Lower lobe of right lung (tissue), 2 donors: ENCODE data around the gene TREML1. TPM values are rescaled to one million over a fixed set of nuclear protein-coding genes. Genes with fewer than 3 reads are reported as not detected.
"Not testable (repeated sequence)": the region's sequence is repeated elsewhere in the genome, so short reads cannot be mapped to it uniquely, and the experiment has no call there.

Source experiments
- ATAC-seq, 2 donors: fragments of 200-7000 bp; cut with Tn5 transposase; one replicate each; pipeline ENCODE4 v1.9.1; 2020 to 2022; ENCODE audit warnings: mild to moderate bottlenecking in 2 of 2, moderate library complexity in 2 of 2
- DNase-seq: peaks from one replicate; pipeline ENCODE4 v3.0.0-alpha.2; 2020
- H3K27ac ChIP-seq: fragments of 200-600 bp; one replicate; pipeline ENCODE4 v1.8.0; 2022
- H3K27me3 ChIP-seq: fragments of 200-600 bp; one replicate; pipeline ENCODE4 v1.8.0; 2022; ENCODE audit warnings: low read depth
- H3K36me3 ChIP-seq: fragments of 200-600 bp; one replicate; pipeline ENCODE4 v1.8.0; 2022; ENCODE audit warnings: mild to moderate bottlenecking
- H3K4me1 ChIP-seq: fragments of 200-600 bp; one replicate; pipeline ENCODE4 v1.8.0; 2022
- H3K4me3 ChIP-seq: fragments of 200-600 bp; one replicate; pipeline ENCODE4 v1.8.0; 2022; ENCODE audit warnings: mild to moderate bottlenecking
- H3K9me3 ChIP-seq: fragments of 200-600 bp; one replicate; pipeline ENCODE4 v1.8.0; 2022
- intact Hi-C: fragments of 100-400 bp; cut with DNase I; formaldehyde crosslinking; loops from one replicate; pipeline ENCODE4 v1.11.0; 2022
- total RNA-seq: library from RNA; stranded (reverse); fragmentation: NEBNext Ultra II Directional; extraction: Animal tissue kit (Norgen Biotek cat#: 25700); gene quantifications from one replicate; pipeline ENCODE4 v1.2.1, GENCODE V29; 2021
- TF ChIP-seq, protein P1 (sequence below): fragments of 200-600 bp; IDR thresholded peaks from one replicate; pipeline ENCODE4 v1.8.0; 2022; ENCODE audit warnings: antibody characterized with exemption, mild to moderate bottlenecking
- donor health status: DM: no; HTN: yes; CAD: no; lungs with severe emphysema.

TREML1 gene
- total RNA-seq, 1 donor from 2014 or later, result 2.0 TPM

GRCh38 chr6:41189967-41190366 is 35.8 kb upstream of the TREML1 start:
- peaks cover 5% of the 10 kb centered on the region for H3K9me3 ChIP-seq
- TF ChIP-seq, protein P1, sequence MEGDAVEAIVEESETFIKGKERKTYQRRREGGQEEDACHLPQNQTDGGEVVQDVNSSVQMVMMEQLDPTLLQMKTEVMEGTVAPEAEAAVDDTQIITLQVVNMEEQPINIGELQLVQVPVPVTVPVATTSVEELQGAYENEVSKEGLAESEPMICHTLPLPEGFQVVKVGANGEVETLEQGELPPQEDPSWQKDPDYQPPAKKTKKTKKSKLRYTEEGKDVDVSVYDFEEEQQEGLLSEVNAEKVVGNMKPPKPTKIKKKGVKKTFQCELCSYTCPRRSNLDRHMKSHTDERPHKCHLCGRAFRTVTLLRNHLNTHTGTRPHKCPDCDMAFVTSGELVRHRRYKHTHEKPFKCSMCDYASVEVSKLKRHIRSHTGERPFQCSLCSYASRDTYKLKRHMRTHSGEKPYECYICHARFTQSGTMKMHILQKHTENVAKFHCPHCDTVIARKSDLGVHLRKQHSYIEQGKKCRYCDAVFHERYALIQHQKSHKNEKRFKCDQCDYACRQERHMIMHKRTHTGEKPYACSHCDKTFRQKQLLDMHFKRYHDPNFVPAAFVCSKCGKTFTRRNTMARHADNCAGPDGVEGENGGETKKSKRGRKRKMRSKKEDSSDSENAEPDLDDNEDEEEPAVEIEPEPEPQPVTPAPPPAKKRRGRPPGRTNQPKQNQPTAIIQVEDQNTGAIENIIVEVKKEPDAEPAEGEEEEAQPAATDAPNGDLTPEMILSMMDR, result no peak
- peaks cover 8% of the 10 kb centered on the region for H3K27me3 ChIP-seq
- no peaks in the 10 kb centered on the region for H3K4me1 ChIP-seq
- DNase-seq, result no peak
- ATAC-seq, result no peak
- no peak overlapping the region for H3K4me3 ChIP-seq
- no peak overlapping the region for H3K27ac ChIP-seq
- intact Hi-C loops, result no loop called here
- H3K36me3 ChIP-seq, result no peaks in the 10 kb centered on the region

DNA sequence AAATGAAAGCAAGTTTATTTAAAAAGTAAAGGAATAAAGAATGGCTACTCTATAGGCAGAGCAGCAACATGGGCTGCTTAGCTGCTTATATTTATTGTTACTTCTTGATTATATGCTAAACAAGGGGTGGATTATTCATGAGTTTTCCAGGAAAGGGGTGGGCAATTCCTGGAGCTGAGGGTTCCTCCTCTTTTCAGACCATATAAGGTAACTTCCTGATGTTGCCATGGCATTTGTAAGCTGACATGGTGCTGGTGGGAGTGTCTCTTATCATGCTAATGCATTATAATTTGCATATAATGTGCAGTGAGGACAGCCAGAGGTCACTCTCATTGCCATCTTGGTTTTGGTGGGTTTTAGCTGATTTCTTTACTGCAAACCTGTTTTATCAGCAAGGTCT is 34.9 kb upstream of the TREML1 start:
- H3K27me3 ChIP-seq, H3K9me3 ChIP-seq, ATAC-seq, H3K27ac ChIP-seq, H3K4me1 ChIP-seq, DNase-seq, H3K4me3 ChIP-seq, intact Hi-C loops, H3K36me3 ChIP-seq: not testable (repeated sequence)

DNA sequence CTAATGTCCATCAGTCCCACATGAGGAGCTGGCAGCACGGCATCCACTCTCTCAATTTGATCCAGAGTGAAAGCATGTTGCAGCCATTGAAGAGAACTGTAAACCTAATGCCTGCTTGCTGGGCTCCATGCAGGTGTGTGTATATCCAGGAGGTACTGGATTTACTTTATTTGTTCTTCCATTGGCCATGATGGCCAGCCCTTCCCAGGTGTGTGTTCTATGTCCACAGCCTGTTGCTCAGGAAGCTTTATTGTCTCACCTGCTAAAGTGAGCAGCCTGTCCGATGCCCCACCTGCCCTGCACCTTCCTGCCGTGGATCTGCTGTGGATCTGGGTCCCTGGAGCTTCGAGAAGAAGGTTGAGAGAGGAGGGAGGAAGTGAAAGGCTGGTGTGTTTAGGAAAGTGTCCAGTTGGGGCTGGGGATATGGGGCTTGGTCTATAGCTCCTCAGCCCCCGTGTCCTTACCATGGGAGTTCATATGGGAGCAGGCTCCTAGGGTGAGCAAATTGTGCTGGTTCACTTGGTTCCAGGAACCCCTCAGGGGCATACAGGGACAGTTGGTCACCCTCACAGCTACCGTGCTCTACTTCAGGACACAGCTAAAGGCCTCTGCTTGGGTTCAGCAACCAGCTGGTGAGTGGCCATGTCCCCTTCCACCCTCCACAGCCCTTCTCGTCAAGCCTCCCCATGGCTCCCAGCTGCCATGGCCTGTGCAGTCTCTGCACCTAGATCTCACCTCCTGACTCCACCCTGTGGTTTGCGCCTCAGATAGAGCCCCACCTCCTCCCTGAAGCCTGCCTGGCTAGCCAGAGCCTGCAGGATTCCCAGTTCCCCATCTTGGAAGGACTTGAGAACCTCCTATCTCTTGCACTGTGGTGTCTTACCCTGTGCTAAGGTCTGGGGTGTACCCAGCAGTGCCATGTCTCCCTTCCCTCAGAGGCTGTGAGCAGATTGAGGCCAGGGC is 34.1 kb upstream of the TREML1 start:
- intact Hi-C loops, result no loop called here
- TF ChIP-seq, protein P1, result no peak
- H3K36me3 ChIP-seq, result no peaks in the 10 kb centered on the region

GRCh38 chr6:41186031-41186562 is 31.9 kb upstream of the TREML1 start:
- ATAC-seq (no peak), DNase-seq (no peak)
- H3K36me3 ChIP-seq, result no peaks in the 10 kb centered on the region
- peaks cover 8% of the 10 kb centered on the region for H3K4me1 ChIP-seq
- no peak overlapping the region for H3K4me3 ChIP-seq
- H3K9me3 ChIP-seq, result peaks cover 5% of the 10 kb centered on the region
- no peak overlapping the region for H3K27ac ChIP-seq
- TF ChIP-seq, protein P1, result no peak
- intact Hi-C loops, result no loop called here
- peaks cover 12% of the 10 kb centered on the region for H3K27me3 ChIP-seq

More for the DNA sequence above, 34.1 kb upstream of the TREML1 start:
- ATAC-seq (no peak), DNase-seq (no peak)
- no peaks in the 10 kb centered on the region for H3K4me1 ChIP-seq
- H3K4me3 ChIP-seq, result no peak overlapping the region
- H3K9me3 ChIP-seq, result peaks cover 5% of the 10 kb centered on the region
- no peak overlapping the region for H3K27ac ChIP-seq
- peaks cover 8% of the 10 kb centered on the region for H3K27me3 ChIP-seq

DNA sequence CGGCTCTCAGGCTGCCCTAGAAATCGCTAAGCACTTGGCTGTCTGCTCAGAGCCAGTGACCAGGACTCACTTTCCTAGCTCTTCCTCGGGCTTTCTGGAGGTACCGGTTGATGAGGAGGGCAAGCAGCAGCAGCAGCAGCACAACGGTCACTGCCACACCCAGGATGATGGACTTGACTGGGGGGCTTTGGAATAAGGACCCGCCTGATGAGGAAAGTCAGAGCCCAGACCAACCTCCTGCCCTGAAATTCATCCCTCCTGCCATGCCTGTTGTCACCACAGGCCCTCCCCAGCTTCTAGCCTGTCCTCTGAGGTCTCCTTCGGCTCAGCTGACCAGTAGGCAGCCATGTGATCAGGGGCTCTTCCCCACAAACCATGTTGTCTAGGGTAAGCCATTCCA is 30.6 kb upstream of the TREML1 start:
- Histone ChIP-seq H3K4me3 (no peak overlapping the region), H3K36me3 (no peaks in the 10 kb centered on the region), H3K27ac (no peak overlapping the region), H3K4me1 (peaks cover 8% of the 10 kb centered on the region), H3K27me3 (peaks cover 22% of the 10 kb centered on the region), H3K9me3 (peaks cover under 1% of the 10 kb centered on the region)
- intact Hi-C loops, result no loop called here
- ATAC-seq, result no peak
- TF ChIP-seq, protein P1, result no peak
- DNase-seq, result no peak
